CD4-positive, alpha-beta T cell (primary cell): ENCODE data around the gene ZBTB22. TPM values are rescaled to one million over a fixed set of nuclear protein-coding genes. Genes with fewer than 3 reads are reported as not detected.
"Not testable (repeated sequence)": the region's sequence is repeated elsewhere in the genome, so short reads cannot be mapped to it uniquely, and the experiment has no call there.

Experiments
- ATAC-seq: fragments of 200-7000 bp; cut with Tn5 transposase; one replicate; pipeline ENCODE4 v1.10.0; 2022; ENCODE audit warnings: mild to moderate bottlenecking; ENCODE audit not compliant: poor library complexity
- CTCF ChIA-PET: fragments of 350-600 bp; sonication (Branson Sonifier 250); formaldehyde crosslinking; loops from one replicate; lab custom pipeline; 2021; ENCODE audit warnings: antibody characterized with exemption, inconsistent platforms; lab: Charles Lee
- POLR2A ChIA-PET: fragments of 350-600 bp; sonication (Branson Sonifier 250); formaldehyde crosslinking; loops from one replicate; lab custom pipeline; 2021; ENCODE audit warnings: antibody characterized with exemption, inconsistent platforms; lab: Charles Lee
- DNase-seq, 14 experiments: peaks; one replicate each; pipeline ENCODE4 v3.0.0-alpha.2; 2013 to 2020; ENCODE audit warnings: mixed read lengths in 2 of 14
- H3K27ac ChIP-seq, 2 donors: one replicate each; pipeline versions ENCODE4 v1.5.1 to v1.7.0; 2013; ENCODE audit warnings: low read length in 2 of 2, low read depth in 1 of 2, mild to moderate bottlenecking in 1 of 2
- H3K27me3 ChIP-seq, 2 experiments: 1 replicate in 1 of 2; 2 replicates in 1 of 2; pipeline versions ENCODE4 v1.6.1 to v1.7.0; 2013; ENCODE audit warnings: low read length in 2 of 2, control low read depth in 1 of 2, mild to moderate bottlenecking in 1 of 2, moderate library complexity in 1 of 2; ENCODE audit not compliant: insufficient read depth in 2 of 2, control insufficient read depth in 1 of 2
- H3K36me3 ChIP-seq: one replicate; pipeline ENCODE4 v1.6.1; 2013; ENCODE audit warnings: low read length, control low read depth; ENCODE audit not compliant: insufficient read depth
- H3K4me1 ChIP-seq: one replicate; pipeline ENCODE4 v1.6.1; 2013; ENCODE audit warnings: low read length, control low read depth; ENCODE audit not compliant: insufficient read depth
- H3K4me3 ChIP-seq: one replicate; pipeline ENCODE4 v1.5.1; 2013; ENCODE audit warnings: mild to moderate bottlenecking, low read length, moderate library complexity
- H3K9me3 ChIP-seq, 2 experiments: 1 replicate in 1 of 2; 2 replicates in 1 of 2; pipeline versions ENCODE4 v1.6.1 to v1.7.0; 2013; ENCODE audit warnings: low read length in 2 of 2, mild to moderate bottlenecking in 2 of 2, control low read depth in 1 of 2, moderate library complexity in 1 of 2; ENCODE audit not compliant: control insufficient read depth in 1 of 2, insufficient read depth in 1 of 2
- H3K27ac Mint-ChIP-seq: one replicate; pipeline ENCODE4 v1.8.0; 2020; ENCODE audit warnings: mixed read lengths
- H3K27me3 Mint-ChIP-seq: one replicate; pipeline ENCODE4 v1.8.0; 2021; ENCODE audit warnings: mixed read lengths
- H3K36me3 Mint-ChIP-seq: one replicate; pipeline ENCODE4 v1.8.0; 2021; ENCODE audit warnings: low read depth, mixed read lengths
- H3K4me1 Mint-ChIP-seq: one replicate; pipeline ENCODE4 v1.8.0; 2021; ENCODE audit warnings: low read depth, mixed read lengths
- H3K4me3 Mint-ChIP-seq: one replicate; pipeline ENCODE4 v1.8.0; 2020; ENCODE audit warnings: mild to moderate bottlenecking, mixed read lengths
- H3K9me3 Mint-ChIP-seq: one replicate; pipeline ENCODE4 v1.8.0; 2020; ENCODE audit warnings: mixed read lengths
- CTCF ChIP-seq: fragments of 200-600 bp; IDR thresholded peaks from one replicate; pipeline ENCODE4 v1.8.0; 2022; ENCODE audit warnings: antibody characterized with exemption, mild to moderate bottlenecking
- intact Hi-C, 2 experiments: fragments of 100-400 bp; cut with DNase I in 1 of 2; cut with micrococcal nuclease in 1 of 2; formaldehyde crosslinking; loops; one replicate each; pipeline versions ENCODE4 v1.15.1 to v1.9.0; 2023 to 2025; cut with DNase I, micrococcal nuclease
- total RNA-seq, 174 experiments: library from RNA in 2 of 174; stranded (reverse) in 2 of 174; gene quantifications; one replicate each; pipeline ENCODE4 v1.2.3 and lab custom pipeline; 2021 to 2026

ZBTB22 gene
- total RNA-seq, 2 experiments from 2014 or later: 11.6 to 13.6 TPM

DNA sequence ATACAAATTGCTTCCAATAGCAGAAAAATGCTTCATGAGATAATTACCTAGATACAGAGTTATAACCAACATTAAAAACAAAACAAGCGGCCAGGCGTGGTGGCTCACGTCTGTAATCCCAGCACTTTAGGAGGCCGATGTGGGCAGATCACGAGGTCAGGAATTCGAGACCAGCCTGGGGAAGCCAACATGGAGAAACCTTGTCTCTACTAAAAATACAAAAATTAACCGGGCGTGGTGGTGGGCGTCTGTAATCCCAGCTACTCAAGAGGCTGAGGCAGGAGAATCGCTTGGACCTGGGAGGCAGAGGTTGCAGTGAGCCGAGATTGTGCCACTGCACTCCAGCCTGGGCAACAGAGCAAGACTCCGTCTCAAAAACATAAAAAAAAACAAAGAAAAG, 45.9 kb upstream of the ZBTB22 start:
- DNase-seq, H3K27me3 Mint-ChIP-seq, H3K27me3 ChIP-seq, H3K27ac Mint-ChIP-seq, H3K4me1 ChIP-seq, ATAC-seq, H3K9me3 Mint-ChIP-seq, H3K27ac ChIP-seq, H3K4me3 ChIP-seq, H3K4me3 Mint-ChIP-seq, intact Hi-C loops, H3K36me3 Mint-ChIP-seq, H3K4me1 Mint-ChIP-seq, H3K9me3 ChIP-seq, H3K36me3 ChIP-seq: not testable (repeated sequence)
- ChIA-PET CTCF (interaction anchor here (0.9 kb wide), 1 partner anchor 9 kb away, joined by 4 read pairs; no protein-coding TSS in a partner anchor), POLR2A (interaction anchor here (0.6 kb wide), 1 partner anchor 18 kb away, joined by 3 read pairs; no protein-coding TSS in a partner anchor)

- no peaks in the 10 kb centered on the region for H3K27me3 ChIP-seq
- Mint-ChIP-seq H3K27me3 (no peaks in the 10 kb centered on the region), H3K9me3 (no peaks in the 10 kb centered on the region), H3K36me3 (no peaks in the 10 kb centered on the region), H3K27ac (no peak overlapping the region), H3K4me3 (no peak overlapping the region), H3K4me1 (no peaks in the 10 kb centered on the region)
- H3K4me3 ChIP-seq: no peak overlapping the region
- no peak overlapping the region for H3K27ac ChIP-seq
- no peak for ATAC-seq
- CTCF ChIA-PET: no interaction called here
- no peaks in the 10 kb centered on the region for H3K9me3 ChIP-seq
- POLR2A ChIA-PET: interaction anchor here (1.1 kb wide), 1 partner anchor 15 kb away, joined by 4 read pairs; no protein-coding TSS in a partner anchor
- no peaks in the 10 kb centered on the region for H3K36me3 ChIP-seq
- no peak for TF ChIP-seq CTCF
- intact Hi-C loops: no loop called here
- H3K4me1 ChIP-seq: no peaks in the 10 kb centered on the region
- DNase-seq: no peak
These were observed 41.8 kb upstream of the ZBTB22 start for GRCh38 chr6:33359331-33359730.

GRCh38 chr6:33357160-33357871, 39.8 kb upstream of the ZBTB22 start:
- intact Hi-C loops, H3K36me3 Mint-ChIP-seq, H3K27me3 Mint-ChIP-seq, H3K4me1 Mint-ChIP-seq, H3K27ac ChIP-seq, H3K9me3 ChIP-seq, H3K9me3 Mint-ChIP-seq, ATAC-seq, H3K4me3 Mint-ChIP-seq, CTCF ChIA-PET, H3K36me3 ChIP-seq, H3K4me3 ChIP-seq, H3K27ac Mint-ChIP-seq, H3K4me1 ChIP-seq, DNase-seq, H3K27me3 ChIP-seq, POLR2A ChIA-PET: not testable (repeated sequence)

DNA sequence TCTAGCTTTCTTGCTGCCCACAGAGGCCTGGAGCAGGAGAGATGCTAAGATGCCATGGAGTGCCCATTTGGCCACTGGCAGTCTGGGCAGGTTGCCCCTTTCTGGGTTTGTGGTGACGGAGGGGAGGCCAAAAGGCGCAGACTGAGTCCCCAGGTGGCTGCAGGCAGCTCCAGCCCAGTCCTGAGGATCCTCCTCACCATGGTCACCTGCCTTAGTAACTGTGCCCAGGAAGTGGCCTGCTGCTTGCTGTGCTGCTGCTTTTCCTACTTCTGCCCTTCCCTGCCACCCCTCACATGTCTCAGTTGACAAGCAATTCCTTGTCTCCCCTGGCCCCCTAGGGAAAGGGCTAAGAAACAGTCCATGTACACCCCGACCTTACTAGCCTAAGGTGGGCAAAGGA, 38.8 kb upstream of the ZBTB22 start:
- ATAC-seq: no peak
- Mint-ChIP-seq H3K27ac (no peak overlapping the region), H3K27me3 (no peaks in the 10 kb centered on the region), H3K4me3 (no peak overlapping the region), H3K36me3 (no peaks in the 10 kb centered on the region), H3K4me1 (no peaks in the 10 kb centered on the region), H3K9me3 (no peaks in the 10 kb centered on the region)
- Histone ChIP-seq H3K4me1 (no peaks in the 10 kb centered on the region), H3K27ac (no peak overlapping the region), H3K36me3 (no peaks in the 10 kb centered on the region), H3K9me3 (no peaks in the 10 kb centered on the region), H3K27me3 (no peaks in the 10 kb centered on the region), H3K4me3 (peak overlapping the region; percentile 4)
- ChIA-PET POLR2A (no interaction called here), CTCF (no interaction called here)
- TF ChIP-seq CTCF: no peak
- DNase-seq: no peak
- intact Hi-C loops: no loop called here

GRCh38 chr6:33355860-33356259, 38.3 kb upstream of the ZBTB22 start:
- intact Hi-C loops, H3K9me3 Mint-ChIP-seq, ATAC-seq, H3K27ac ChIP-seq, H3K36me3 Mint-ChIP-seq, CTCF ChIA-PET, H3K27ac Mint-ChIP-seq, H3K9me3 ChIP-seq, POLR2A ChIA-PET, DNase-seq, H3K27me3 ChIP-seq, H3K27me3 Mint-ChIP-seq, H3K4me1 Mint-ChIP-seq, H3K4me3 ChIP-seq, H3K4me1 ChIP-seq, H3K36me3 ChIP-seq, H3K4me3 Mint-ChIP-seq: not testable (repeated sequence)
